ENCODE results near the gene POGK. TPM values are rescaled to one million over a fixed set of nuclear protein-coding genes. Genes with fewer than 3 reads are reported as not detected.

Gene POGK
- total and polyA plus RNA-seq, 3 experiments from 2014 or later, result 19.1 to 76.0 (median 71.9) TPM

Other genes with a start within 250 kb of the POGK start
- gene TADA1, start 36.8 kb downstream of the POGK start, total RNA-seq, result 10 to 100 TPM; 18.5 to 18.6 TPM
- gene TADA1, start 36.8 kb downstream of the POGK start, polyA plus RNA-seq, result 13.2 TPM
- 1 to 10 TPM; 3.9 to 4.4 TPM for gene ILDR2, start 136.1 kb downstream of the POGK start, total RNA-seq
- not detected for gene ILDR2, start 136.1 kb downstream of the POGK start, polyA plus RNA-seq
- not detected for gene MAEL, start 149.8 kb downstream of the POGK start, total RNA-seq
- gene MAEL, start 149.8 kb downstream of the POGK start, polyA plus RNA-seq, result not detected